ENCODE results near the gene CBLB.

CBLB gene

DNA sequence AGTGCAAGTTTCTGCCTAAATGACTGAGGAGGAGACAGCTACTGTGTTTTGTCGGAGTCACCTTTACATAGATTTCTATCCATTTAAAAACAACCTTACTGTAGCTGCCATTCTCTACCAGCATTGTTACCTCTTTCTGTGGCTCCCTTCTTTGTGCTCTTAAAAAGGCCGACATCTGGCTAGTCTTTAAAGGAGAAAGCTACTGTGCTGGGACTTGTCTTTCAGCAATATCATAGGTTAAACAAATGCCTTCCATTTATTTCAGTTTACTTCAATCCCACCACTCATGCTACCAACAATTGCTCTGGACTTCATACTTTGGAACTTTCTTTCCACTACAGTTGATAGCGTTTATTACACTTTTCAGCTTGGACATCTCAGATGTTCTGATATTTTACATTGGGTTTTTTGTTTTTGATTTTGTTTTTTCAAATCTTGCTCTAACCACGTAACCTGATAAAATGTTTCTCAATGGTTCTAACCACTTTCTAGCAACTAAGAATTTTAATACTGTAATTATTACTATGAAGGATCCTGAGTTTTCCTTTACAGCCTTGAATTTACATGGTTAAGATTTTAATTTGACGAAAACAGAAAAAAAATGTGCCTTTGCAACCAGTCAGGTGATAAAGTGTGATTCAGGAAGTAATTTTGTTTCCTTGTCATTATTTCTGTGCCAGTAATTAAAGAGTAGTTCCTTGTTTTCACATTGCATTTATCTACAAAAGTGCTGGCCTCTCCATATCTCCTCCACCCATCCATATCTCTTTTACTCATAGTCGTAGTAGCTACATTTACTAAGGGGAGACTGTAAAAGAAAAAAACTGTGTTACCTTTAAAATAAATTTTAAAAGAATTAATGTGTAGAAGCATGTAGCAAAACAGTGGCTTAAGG, 1.3 kb upstream of the CBLB start:
- no peak for DNase-seq (ENCODE audit: low read depth)

DNA sequence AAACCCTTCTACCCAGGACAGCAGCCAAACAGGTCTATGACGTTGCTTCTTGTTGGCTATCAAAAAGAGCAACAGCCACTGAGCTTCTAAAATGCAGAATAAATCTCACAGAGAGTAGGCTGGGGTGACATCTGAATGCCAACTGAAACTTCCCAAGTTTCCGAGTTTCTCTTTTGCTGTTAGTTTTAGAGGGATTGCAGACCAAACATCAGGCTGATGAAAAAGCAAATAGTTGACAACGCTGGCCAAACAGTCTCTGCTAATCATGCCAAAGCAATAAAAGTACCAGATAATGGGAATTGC, 670 bp upstream of the CBLB start:
- no peak for DNase-seq (ENCODE audit: low read depth)

- DNase-seq (ENCODE audit: low read depth): peak; percentile 13
Measured at GRCh38 chr3:105868431-105868741, 426 bp downstream of the CBLB start.

DNA sequence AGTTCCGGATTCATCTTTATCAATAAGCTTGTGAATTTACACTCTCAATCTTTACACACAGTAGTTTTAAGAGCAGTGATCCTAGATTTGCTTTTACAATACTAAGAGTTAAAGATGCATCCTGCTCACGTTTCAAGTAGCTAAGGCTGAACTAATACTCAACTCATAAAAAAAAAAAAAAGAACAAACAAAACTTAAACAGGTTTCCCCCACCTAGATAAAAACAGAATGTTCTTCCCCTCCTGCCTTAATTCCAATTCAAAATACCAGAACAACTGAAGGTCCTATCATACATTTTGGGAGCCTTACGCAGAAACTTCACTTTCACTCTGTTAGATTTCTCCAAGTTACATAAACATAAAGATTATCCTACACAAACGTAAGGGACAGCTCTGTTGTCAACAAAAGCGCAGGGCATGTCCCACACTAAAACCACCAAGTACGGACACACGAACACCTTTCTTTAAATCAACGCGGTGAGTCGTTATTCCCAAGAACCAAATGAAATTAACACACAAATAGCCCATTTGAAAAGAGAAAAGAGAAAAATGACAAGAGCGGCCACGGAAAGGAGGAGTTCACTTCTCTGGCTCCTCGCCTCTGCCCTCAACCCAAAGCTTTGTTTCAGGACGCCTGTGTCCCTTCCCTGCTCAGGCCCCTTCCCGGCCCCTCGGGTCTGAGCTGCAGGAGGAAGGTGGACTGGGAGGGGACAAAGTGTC, 941 bp downstream of the CBLB start:
- DNase-seq (ENCODE audit: low read depth): no peak

GRCh38 chr3:105866656-105867653, 1.9 kb downstream of the CBLB start:
- no peak for DNase-seq (ENCODE audit: low read depth)

DNA sequence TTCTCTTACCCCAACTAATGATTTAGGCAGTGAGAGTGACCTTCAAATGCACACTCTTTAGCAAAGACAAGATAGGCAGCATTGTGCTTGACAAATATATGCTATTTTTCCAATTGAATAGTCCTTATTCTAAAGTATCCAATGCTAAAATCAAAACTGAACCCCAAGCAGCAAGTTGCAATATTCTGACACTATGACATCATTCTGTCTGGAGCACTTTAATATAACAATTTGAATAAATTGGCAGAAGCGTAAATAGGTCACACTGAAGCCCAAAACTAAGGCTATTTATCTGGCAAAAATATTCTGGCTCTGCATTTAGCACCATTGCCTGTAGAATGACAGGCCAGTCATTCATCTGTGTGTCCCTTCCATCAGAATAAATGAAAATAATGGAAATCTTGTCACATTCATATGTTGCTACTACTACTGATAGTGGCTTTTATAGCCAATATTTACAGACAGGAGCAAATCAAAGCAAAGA, 2.9 kb downstream of the CBLB start:
- no peak for DNase-seq (ENCODE audit: low read depth)

- DNase-seq (ENCODE audit: low read depth): no peak
Measured at GRCh38 chr3:105865016-105865623, 3.7 kb downstream of the CBLB start.

DNA sequence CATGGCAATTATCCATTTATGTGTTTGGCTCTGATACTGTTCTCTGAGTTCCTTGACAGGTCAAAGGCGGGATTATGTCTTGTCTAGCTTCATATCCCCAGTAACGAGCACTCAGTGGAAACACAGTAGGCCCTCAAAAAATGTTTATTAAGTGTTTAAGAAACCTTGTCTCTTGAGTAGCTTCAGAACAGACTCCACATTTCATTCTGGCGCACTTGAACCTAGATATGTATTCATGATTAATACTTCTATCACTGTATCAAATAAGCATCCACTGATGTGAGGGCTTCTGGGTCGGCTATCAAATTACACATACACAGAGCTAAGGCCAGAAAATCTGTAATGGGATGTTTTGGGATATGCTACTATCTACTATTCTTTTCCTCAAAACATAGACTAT, 4.6 kb downstream of the CBLB start:
- no peak for DNase-seq (ENCODE audit: low read depth)

DNA sequence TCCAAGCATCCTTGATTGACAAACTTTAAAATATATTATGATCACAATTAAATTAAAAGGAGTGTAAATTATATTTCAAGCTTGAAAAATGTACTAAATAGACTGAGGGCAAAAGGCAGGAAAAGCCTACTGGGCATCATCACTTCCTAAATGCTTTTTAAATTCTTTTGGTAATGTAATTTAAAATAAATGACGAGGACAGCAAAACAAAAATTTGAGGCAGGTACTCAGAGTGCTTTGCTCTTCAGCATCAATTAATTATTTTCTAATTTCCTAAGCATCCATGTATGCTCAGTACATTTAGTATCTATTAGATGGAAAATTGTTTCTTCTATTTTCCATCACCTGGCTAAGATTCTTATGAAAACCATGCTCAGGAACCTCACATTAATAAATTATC, 5.2 kb downstream of the CBLB start:
- no peak for DNase-seq (ENCODE audit: low read depth)

DNA sequence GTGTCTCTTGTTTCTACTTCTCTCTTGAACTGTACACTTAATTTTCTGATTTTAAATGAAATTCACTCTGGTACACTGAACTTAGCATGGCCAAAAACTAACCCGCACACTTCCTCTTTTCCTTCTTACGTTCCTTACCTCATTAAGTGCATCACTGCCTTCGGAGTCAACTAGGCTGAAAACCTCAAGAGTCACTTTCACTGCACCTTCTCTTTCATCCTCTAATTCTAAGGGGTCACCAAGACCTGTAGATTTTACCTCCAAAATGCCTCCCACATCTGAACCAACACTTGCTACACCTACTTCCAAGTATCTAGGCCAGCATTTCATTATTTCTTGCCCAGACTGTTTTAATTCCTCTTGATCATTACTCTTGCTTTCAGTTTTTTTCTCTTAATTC, 6.6 kb downstream of the CBLB start:
- no peak for DNase-seq (ENCODE audit: low read depth)

GRCh38 chr3:105860641-105861040, 8.2 kb downstream of the CBLB start:
- DNase-seq (ENCODE audit: low read depth): no peak

DNA sequence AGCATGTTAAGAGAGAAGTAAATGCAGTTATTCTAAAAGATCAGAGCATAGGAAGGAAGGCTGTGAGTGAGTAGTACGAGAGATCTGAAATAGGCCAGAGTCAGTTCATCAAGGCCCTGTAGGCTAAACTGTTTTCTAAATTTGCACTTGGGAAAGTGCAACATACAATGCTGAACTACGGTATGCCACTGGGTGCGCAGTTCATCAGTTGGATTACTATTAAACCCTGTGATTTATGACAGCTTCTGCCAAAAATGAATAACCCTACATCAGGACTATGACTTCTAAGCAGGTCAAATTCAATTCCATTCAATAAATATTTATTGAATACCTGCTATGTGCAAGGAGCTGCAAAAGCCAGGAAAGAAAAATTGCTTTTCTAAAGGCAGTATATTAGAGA, 10.8 kb downstream of the CBLB start:
- no peak for DNase-seq (ENCODE audit: low read depth)

DNA sequence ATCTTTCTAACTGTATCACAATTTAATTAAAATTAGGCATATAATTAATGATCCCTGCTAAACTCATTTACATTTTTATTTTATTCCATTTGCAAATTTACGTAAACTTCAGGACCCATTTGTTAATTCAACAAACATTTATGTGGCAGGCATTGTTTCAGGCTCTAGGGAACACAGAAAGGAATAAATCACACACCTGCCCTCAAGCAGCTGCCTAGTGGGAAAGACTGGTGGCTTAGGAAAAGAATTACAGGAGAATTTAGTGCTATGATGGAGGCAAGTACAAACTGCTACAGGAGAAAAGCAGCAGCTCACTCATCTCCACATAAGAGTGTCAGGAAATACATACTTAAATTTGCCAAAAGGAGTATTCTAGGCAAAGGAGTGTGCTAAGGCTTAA, 11.2 kb downstream of the CBLB start:
- no peak for DNase-seq (ENCODE audit: low read depth)

DNA sequence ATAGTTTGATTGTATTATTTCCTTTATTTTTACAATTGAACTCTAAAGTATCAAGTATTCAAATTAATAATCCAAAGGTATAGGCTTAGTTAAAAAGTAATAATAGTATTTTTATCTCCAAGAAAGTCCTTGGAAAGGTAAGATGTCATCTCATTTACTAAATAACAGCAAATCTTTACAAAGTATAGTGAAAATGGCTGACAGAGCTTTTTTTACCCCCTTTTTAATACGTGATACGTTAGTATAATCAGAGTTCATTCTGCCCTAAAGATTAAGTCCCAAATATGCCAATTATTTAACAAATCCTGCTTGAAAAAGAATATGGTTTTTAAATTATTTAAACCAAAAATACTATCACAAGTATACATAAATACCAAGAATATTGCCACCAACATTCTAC, 12.2 kb downstream of the CBLB start:
- DNase-seq (ENCODE audit: low read depth): no peak

DNA sequence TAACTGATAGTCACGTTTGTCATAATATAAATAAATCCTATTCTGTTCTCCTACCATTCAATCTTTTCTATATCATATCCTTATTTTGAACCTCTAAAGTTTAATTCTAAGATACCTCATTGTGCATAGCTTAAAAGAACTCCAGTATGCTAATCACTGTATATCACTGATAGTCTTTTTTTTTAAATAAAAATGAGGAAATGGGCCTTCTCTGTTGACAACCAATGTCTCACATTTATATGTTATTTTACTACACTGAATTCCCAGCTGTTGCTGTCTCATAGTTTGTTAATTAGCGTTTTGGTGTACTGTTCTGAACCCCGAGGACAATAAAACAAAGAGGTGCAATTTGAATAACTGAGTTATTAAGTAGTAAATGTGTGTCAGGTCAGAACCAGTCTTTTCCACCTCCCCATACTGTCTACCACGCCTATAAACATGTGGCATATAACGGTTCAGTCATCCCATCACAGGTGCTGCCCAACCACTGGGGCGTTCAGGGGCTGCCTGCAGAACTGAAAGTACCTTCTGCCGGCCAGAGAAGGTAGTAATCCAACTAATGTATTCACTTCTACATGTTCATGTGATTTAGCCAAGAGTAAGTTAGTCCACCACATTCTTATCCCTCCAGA, 14.9 kb downstream of the CBLB start:
- no peak for DNase-seq (ENCODE audit: low read depth)

DNA sequence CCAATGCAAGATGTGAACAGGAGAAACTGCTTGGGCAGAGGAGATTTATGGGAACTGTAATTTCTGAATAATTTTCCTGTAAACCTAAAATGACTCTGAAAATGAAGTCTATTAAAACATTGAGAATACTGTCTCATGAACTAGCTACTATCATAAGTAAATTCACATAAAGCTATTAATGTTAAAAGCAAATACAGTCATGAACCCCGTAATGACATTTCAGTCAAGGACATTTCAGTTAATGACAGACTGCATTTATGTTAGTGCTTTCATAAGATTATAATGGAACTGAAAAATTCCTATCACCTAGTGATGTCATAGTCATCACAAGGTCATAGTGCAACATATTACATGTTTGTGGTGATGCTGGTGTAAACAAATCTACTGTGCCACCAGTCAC, 17.2 kb downstream of the CBLB start:
- DNase-seq (ENCODE audit: low read depth): no peak

DNA sequence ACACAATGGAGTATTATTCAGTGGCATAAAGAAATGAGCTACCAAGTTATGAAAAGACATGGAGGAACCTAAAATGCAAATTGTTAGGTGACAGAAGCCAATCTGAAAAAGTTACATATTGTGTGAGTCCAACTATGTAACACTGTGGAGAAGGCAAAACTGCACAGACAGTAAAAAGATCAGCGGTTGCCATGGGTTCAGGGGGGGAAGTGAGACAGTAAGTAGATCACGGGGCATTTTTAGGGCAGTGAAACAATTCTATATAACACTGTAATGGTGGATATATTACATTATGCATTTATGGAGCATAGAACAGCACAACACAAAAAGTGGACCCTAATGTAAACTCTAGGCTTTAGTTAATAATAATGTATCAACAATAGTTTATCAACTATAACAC, 17.6 kb downstream of the CBLB start:
- DNase-seq (ENCODE audit: low read depth): no peak

DNA sequence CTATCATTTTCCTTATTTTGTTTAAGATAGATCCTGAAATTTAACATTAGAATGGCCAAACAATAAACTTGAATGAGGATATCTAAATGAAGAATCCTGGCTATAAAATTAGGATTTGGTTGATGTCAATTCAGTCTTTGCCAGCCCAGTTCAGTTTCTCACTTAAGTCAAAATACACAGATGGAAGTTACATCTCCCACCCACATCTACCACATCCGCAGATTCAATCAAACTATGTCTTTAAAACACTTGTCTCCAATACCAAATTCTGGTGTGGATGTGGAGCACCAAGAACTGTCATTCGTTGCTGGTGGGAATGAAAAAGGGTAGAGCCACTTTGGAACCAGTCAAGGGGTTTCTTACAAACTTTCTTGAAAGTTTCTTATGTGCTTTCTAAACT, 18.2 kb downstream of the CBLB start:
- no peak for DNase-seq (ENCODE audit: low read depth)

GRCh38 chr3:105848821-105849220, 20.0 kb downstream of the CBLB start:
- DNase-seq (ENCODE audit: low read depth): no peak

- no peak for DNase-seq (ENCODE audit: low read depth)
Measured at GRCh38 chr3:105847865-105848264, 20.9 kb downstream of the CBLB start.

GRCh38 chr3:105847452-105847851, 21.4 kb downstream of the CBLB start:
- DNase-seq (ENCODE audit: low read depth): no peak

DNA sequence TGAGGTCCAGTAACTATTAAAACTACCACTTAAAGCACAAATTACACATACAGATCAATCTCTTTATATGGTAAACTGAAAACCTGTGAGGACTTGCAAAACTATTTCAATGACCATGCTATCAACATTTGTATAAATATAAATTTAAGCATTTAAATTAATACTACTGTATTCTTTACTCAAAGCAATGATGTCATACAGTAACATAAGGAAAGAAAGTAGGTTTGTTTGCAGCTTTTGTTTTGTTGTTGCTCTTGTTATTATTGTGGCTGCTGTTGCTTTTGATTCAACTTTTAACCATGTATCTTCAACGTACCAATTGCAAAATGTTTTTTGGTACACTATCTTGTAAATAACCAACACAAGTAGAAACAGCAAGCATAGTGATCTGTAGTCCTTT, 22.0 kb downstream of the CBLB start:
- DNase-seq (ENCODE audit: low read depth): no peak

All from stimulated activated CD8-positive, alpha-beta memory T cell treated with anti-CD3 and anti-CD28 coated beads, Interleukin-4, amount 100 ng/mL, for 24 hours (primary cell).